GM21717 (cell line): Measurements from ENCODE around the gene RAB10.
"Not testable (repeated sequence)": the region's sequence is repeated elsewhere in the genome, so short reads cannot be mapped to it uniquely, and the experiment has no call there.

ENCODE experiments used
- ATAC-seq: cut with Tn5 transposase; IDR thresholded peaks from one replicate; pipeline ENCODE4 v1.9.1; 2021; ENCODE audit warnings: mild to moderate bottlenecking, moderate library complexity; ENCODE audit not compliant: unreplicated experiment

The RAB10 gene

DNA sequence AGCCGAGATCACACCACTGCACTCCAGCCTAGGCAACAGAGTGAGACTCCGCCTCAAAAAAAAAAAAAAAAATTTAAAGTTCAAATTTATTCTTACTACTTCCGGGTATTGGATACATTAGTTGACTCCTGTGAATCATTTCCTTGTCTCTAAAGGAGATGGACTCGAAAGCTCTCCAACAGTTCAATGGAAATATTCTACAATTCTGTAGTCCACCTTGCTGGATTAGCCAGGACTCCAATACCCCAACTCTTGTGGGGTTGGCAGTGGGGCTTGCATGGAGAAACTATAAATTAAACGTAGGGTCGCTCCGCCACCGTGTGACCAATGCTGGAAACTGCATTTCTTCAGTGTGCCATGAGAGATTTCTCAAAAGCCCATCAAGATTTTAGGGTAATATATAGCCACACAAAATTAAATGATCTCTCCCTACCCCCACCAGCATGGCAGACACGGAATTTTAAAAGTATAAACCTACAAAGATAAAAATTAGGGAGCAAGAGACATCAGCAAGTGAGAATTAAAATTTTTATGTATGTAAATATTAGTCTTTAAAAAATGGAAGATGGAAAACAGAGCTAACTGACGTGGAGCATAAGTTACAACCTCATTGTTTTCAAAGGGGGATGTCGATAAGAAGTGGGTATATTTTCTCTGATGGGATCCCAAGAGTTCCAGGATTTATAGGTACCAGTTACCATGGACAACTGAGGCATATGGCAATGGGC lies 111.2 kb downstream of the RAB10 start:
- no peak for ATAC-seq

DNA sequence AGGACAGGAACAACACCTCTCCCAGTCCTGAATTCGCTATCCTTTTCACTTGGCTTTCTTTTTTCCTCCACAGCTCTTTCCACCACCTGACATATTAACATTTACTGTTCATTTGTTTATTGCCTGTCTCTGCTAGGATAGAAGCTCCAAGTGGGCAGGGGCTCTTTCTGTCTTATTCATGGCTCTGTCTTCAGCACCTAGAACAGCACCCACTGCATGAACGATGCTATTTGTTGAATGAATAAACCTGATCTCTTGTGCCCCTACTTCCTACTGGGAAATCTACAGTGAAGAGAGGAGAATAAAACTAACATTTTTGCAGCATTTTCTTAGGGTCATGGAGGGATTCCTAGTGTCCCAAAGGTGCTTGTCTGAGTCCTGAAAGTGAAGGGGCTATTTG lies 114.6 kb downstream of the RAB10 start:
- ATAC-seq: no peak

DNA sequence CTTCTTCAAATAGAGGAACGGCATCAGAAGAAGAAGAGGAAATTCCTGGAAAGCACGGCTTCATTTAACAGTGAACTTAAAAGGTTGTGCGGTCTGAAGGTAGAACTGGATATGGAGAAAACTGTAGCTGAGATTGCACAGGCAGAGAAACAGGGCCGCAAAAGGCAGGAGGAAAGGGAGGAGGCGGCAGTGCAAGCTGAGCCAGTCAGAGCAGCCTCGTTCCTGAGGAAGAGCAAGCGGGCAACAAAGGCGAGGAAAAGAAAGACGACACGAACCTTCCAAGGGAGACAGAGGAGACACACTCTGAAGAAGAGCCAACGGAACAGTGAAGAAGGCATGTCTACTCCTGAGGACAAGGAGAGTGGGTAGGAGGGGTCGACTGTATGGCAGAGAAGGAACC lies 116.4 kb downstream of the RAB10 start:
- no peak for ATAC-seq

DNA sequence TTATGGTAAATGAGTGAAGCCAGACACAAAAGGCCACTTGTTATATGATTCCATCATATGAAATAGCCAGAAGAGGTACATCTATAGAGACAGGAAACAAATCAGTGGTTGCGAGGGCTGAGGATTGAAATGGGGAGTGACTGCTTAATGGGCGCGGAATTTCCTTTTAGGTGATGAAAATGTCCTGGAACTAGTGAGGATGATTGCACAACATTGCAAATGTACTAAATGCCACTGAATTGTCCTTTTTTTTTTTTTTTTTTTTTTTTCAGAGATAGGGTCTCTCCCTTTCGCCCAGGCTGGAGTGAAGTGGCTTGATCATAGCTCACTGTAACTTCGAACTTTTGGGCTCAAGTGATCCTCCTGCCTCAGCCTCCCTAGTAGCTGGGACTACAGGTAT lies 123.7 kb downstream of the RAB10 start:
- no peak for ATAC-seq

DNA sequence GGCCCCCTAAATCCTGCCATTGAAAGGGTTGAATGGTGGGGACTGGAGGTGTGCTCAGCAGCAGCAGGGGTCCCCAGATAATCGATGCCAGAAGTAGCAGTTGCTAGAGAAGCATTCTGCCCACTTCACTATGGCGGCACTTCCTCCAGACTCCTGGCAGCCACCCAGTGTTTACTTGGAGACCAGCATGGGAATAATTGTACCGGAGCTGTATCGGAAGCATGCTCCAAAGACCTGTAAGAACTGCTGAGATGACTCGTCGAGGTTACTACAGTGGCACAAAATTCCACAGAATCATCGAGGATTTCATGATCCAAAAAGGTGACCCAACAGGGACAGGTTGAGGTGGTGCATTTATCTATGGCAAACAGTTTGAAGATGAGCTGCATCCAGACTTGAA lies 128.0 kb downstream of the RAB10 start:
- no peak for ATAC-seq

DNA sequence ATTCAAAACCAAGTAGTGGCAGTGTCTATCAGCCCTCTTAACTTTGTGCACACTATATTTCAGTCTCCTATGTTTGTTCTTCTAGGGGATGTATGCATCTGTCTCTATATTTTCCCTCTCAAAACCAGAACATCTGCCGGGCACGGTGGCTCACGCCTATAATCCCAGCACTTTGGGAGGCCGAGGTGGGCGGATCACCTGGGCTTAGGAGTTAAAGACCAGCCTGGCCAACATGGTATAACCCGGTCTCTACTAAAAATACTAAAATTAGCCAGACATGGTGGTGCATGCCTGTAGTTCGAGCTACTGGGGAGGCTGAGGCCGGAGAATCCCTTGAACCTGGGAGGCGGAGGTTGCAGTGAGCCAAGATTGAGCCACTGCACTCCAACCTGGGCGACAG lies 129.1 kb downstream of the RAB10 start:
- ATAC-seq: no peak

DNA sequence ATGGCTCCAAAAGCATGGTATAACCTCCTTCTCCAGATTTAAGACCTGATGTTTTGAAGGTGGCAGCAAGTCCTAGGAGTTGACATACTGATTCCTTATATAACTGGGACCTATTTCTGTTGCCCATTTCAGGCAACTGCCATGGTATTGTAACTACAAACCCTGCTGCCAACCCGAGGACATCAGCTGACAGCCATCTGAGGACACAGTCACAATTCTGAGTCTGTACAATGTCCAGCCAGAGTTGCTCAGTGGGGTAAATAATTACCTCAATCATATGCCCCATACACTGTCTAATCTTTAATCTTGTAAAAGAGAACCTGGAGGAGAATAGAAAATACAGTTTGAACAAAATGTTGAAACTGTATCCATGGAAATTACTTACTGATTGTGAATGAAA lies 130.3 kb downstream of the RAB10 start:
- no peak for ATAC-seq

DNA sequence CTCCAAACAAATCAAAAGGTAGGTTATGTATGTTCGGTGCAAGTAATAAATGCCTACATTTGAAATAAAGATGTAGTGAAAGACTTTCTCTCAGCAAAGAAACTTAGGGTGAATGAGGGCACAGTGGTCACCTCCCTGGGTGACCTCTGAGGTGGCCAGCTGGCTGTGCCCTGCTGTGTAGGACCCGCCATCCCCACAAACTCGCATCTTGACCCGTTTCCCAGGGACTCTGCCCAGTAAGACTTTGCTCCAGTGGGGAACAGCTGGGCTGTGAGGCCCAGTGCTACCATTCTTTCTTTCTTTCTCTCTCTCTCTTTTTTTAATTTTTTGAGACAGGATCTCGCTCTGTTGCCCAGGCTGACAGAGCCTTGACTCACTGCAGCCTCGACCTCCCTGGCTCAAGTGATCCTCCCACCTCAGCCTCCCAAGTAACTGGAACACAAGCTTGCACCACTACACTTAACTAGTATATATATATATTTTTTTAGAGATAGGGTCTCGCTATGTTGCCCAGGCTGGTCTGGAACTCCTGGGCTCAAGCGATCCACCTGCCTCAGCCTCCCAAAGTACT lies 130.8 kb downstream of the RAB10 start:
- ATAC-seq: no peak

DNA sequence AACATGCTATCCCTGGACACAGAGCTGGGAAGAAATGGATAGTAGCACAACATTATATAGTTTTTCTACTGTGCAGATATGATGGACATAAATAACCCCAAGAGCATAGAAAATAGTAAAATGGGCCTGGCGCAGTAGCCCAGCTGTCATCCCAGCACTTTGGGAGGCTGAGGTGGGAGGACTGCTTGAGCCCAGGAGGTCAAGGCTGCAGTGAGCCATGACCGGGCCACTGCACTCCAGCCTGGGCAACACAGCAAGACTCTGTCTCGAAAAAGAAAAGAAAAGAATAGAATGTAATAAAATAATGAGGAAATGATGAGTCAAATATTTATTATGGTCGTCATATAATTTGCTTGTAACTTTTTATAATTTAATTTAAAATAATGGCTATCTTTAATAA lies 131.5 kb downstream of the RAB10 start:
- no peak for ATAC-seq

DNA sequence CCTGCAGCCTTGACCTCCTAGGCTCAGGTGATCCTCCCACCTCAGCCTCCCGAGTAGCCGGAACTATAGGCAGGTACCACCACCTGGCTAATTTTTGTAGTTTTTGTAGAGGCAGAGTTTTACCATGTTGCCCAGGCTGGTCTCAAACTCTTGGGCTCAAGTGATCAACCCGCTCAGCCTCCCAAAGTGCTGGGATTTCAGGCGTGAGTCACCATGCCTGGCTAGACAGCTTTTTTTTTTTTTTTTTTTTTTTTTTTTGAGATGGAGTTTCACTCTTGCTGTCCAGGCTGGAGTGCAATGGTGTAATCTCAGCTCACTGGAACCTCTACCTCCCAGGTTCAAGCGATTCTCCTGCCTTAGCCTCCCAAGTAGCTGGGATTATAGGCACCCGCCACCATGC lies 132.7 kb downstream of the RAB10 start:
- not testable (repeated sequence) for ATAC-seq

DNA sequence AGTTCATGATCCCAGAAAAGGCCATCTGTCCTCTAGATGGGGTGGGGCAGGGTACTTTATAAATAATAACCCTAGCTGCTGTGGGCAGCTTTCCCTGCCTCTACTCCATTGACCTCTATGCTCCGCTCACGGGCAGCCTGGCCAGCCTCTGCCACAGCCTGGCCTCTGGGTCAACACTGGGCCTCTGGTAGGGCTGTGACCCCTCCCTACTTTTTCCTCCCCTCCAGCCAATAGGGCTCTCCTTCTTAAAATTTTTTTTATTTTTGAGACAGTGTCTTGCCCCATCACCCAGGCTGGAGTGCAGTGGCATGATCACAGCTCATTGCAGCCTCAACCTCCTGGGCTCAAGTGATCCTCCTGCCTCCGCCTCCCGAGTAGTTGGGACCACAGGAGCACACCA lies 134.9 kb downstream of the RAB10 start:
- ATAC-seq: no peak

DNA sequence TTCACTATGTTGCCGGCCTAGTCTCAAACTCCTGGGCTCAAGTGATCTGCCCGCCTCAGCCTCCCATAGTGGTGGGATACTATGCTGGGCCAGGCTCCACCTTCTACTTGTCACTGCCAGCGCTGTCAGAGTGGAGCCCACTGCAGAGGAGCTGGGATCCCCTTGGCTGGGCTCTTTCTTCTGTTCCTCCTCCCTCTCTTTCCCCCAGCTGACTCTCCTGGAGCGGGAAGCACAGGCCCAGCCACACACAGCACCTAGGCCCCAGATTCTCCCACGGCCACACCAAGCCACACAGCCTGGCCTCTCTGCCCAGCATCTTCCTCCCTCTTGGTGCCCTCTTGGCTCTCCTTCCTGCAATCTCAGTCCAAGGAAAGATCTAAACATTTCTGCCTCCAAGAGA lies 135.3 kb downstream of the RAB10 start:
- no peak for ATAC-seq

DNA sequence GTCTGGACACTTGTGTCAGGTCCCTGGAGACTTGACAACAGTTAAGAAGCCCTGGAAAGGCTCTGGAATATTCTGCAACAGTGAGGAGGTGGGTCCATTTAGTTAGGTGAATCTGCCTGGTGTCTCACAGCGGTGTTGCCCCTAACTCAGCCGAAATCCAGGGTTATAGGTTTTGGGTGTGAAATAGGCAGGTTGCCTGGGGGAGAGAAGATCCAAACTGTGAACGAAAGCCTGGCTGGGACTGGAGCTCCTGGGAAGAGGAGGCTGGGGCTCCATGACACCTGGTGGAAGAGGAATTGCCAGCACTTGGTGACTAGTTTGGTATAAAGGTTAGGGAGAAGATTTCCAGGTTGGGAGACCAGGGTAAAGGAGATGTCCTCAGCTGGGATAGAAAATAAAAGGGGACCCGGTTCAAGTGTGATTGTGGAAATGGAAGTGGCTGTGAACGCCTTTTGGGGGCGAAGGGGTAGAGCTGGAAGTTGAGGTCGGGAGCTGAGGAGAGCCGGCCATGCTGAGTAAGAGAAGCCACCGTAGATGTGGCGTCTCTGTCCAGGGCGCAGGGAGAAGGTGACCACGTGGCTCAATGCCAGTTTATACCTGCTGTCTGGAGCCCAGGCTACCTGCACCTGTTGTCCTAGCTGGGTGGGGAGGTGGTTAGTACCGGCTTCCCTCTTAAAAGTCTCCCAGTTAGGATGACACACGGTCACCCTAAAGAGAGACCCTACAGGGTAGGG lies 136.0 kb downstream of the RAB10 start:
- ATAC-seq: no peak

DNA sequence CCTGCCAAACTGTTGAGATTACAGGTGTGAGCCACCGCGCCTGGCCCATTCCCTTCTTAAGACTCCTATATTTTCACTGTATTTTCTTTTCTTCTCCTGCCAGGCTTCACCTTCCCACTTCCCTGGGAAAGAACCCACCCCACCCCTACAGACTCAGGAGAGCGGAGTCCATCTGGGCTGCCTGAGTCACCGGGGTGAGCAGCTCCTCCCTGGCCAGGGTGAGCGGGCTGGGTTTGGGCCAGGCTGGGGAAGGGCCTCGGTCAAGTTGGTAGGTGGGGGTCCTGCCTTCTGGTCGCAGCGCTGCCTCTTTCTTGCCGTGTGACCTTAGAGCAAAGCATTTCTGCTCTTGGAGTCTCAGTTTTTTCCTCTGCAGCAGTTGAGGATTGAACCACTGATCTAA lies 136.9 kb downstream of the RAB10 start:
- no peak for ATAC-seq

DNA sequence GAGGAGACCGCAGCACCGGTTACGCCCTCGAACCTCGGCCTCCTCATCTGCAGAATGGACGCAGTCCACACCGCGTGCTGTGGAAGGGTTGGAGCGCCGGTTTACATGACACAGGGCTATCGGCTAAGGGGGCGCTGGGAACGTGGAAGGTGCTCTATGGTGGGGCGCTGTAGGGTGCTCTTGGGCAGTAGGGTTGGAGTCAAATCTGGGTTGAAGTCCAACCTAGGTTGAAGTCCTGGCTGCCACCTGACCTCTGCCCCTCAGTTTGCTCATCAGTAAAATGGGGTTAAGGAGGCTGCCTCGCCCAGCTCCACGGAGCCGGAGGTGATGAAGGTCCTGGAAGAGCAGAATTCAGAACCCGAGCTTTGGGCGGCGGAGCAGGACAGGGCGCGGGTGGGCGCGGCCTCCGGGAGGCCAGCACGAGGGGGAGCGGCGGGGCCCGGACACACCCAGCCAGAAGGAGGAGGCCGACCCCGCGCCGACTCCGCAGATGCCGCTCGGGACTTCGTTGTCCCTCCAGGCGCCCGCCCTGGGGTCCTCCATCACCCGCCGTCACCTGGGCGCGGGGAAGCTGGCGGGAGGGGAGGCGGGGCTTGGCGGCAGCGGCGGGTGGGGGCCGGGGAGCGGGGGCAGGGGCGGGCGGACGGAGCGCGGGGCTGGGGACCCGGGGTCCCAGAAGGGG lies 138.4 kb downstream of the RAB10 start:
- ATAC-seq: no peak

DNA sequence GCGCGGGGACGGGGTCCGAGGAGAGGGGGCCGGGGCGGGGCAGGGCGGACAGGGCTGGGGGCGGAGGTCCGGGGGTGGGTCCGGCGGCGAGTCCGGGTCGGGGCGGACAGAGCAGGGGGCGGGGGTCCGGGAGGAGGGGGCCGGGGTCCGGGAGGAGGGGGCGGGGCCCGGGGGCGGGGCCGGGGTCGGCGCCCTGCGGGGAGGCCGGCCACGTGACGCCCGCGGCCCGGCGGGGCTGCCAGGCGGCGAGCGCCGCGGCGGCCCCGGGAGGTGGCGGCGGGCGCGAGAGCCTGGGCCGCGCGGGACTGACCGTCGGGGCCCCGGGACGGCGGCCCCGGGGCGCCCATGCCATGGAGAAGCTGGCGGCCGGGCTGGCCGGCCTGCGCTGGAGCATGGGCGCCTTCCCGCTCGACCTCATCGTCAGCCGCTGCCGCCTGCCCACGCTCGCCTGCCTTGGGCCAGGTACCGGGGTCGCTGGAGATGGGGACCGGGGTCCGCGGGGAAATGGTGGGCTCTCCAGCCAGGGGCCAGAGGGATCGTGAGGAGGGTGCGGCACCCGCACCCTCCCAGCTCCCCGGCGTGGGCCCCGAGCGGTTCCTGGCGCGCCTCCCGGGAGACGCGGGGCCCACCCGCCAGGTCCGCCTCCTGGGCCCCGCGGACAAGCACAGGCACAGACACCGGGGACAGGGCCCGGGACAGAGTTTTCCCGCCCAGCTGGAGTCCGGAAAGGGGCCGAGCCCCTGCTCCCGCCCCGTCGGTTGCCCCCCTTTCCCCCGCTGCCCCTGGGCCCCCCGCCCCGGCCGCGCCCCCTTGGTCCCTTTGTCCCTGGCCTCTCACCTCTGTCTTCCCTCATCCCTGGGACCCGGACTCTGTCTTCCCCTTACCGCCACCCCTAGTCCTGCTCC lies 139.2 kb downstream of the RAB10 start, which contains the start of gene GAREM2:
TSS of gene GAREM2 (plus strand) at position 218 of the 905 bp plus-strand sequence. CDS start at position 351, 133 bp downstream.
- no peak for ATAC-seq

DNA sequence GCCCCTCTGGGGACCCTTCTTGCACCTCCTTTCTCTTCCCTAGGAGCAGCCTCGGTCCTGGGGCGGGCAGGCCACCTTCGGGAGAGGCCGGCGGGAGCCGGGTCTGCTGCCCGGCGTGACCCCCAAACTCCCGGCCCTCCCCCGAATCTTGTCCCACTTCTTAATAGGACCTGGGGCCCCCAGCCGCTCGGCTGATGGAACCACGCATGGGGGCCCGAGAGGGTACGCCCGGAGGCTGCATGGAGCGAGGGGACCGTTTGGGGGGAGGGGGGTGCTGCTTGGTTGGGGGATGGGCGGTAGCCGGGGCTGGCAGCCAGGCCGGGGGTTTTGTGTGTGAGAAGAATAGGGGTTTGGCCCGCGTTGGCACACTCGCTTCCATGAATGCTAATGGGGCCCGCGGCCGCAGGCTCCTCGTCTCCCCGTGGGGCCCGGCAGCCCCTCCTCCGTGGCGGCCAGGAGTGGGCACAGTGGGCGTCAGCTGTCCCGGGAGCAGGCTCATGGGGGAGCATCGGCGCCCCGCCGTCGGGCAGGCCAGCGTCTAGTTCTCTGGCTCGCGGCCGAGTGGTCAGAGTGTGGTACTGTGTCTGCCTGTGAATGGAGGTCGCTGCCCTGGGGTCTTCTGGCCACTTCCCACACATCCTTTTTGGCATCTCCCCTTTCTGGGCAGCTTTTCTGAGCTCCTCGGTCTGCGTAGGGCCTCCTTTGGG lies 140.0 kb downstream of the RAB10 start:
- no peak for ATAC-seq

DNA sequence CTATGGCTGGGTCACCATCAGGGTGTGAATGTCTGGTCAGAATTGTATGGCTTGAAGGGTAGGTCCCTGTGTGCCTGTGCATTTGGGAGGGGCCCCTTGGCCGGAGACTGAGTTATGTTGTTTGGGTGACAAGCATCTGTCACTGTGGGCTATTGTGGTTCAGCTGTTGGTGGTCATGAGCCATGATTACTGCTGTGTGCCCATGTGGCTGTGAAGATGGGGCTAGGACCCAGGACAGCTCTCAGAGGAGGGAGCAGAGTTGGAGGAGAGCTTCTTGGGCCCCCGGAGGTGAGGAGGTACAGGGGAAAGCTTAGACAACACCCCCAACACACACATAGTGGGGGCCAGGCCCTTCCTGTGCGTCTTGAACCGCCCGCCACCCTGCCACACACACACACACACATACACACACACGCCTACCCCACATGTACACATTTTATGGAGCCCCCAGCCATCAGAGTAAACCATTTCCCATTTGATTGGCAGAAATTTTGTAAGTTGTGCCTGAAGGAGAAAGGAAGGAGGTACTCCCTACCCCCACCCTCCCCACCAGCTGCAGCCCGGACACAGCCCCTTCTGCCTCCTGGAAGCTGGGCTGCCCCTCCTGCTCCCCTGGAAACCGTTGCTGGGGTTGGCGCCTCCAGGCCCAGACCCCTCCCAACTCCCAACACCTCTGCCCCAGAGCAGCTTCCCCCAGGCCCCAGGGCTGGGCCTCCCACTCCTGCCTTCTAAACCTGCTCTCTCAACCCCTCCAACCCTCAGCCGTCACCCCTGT lies 141.0 kb downstream of the RAB10 start:
- no peak for ATAC-seq
